Ovary (tissue), 9 donors: Measurements from ENCODE around the gene LYL1. TPM values are rescaled to one million over a fixed set of nuclear protein-coding genes. Genes with fewer than 3 reads are reported as not detected.

Source experiments
- DNase-seq, 5 donors: peaks; one replicate each; pipeline ENCODE4 v3.0.0-alpha.2; 2019 to 2020
- H3K27ac ChIP-seq, 2 donors: fragments of 200-600 bp; one replicate each; pipeline versions ENCODE4 v1.5.1 to v1.8.0; 2019 to 2022
- H3K27me3 ChIP-seq: fragments of 200-600 bp; one replicate; pipeline ENCODE4 v1.8.0; 2022
- H3K36me3 ChIP-seq: fragments of 200-600 bp; sonication (generic); one replicate; pipeline ENCODE4 v1.5.1; 2019
- H3K4me1 ChIP-seq: one replicate; pipeline ENCODE4 v1.8.1; 2013; ENCODE audit warnings: mild to moderate bottlenecking, moderate library complexity; ENCODE audit not compliant: insufficient read depth
- H3K4me3 ChIP-seq: fragments of 200-600 bp; sonication (generic); one replicate; pipeline ENCODE4 v1.5.1; 2017
- H3K9me3 ChIP-seq, 2 donors: fragments of 200-600 bp in 1 of 2; sonication (generic) in 1 of 2; one replicate each; pipeline versions ENCODE4 v1.5.1 to v1.8.1; 2013 to 2019; ENCODE audit warnings: mild to moderate bottlenecking in 1 of 2, moderate library complexity in 1 of 2
- EP300 ChIP-seq: sonication (generic); formaldehyde crosslinking; IDR thresholded peaks from one replicate; pipeline ENCODE4 v1.6.1; 2017; ENCODE audit warnings: antibody characterized with exemption
- POLR2A ChIP-seq: fragments of 450-650 bp; IDR thresholded peaks from one replicate; pipeline ENCODE4 v1.6.1; 2017; ENCODE audit warnings: antibody characterized with exemption, mild to moderate bottlenecking, moderate library complexity
- WGBS, 3 donors: extraction: QIAGEN DNeasy Blood & Tissue Kit in 1 of 3; methylation state at CpG; one replicate each; pipeline versions ENCODE4 v1.1.5 to v1.1.7; 2013 to 2017; 5-methylcytosine and 5-hydroxymethylcytosine counted together
- intact Hi-C, 4 donors: fragments of 100-400 bp; cut with DNase I; formaldehyde crosslinking; loops; one replicate each; pipeline versions ENCODE4 v1.11.0 to v1.15.1; 2022 to 2023
- polyA plus RNA-seq, 2 donors: library from polyadenylated mRNA; stranded (reverse); fragments of 200-250 nt in 1 of 2; fragments of 350-450 nt in 1 of 2; fragmentation: Illumina TruSeq in 1 of 2; extraction: RNeasy Lipid Tissue Mini Kit (QIAGEN cat#74804) in 1 of 2; gene quantifications; one replicate each; pipeline ENCODE4 v1.2.3, GENCODE V29; 2013 to 2014
- total RNA-seq, 7 donors: library from RNA; depleted of rRNA in 2 of 7; stranded (reverse); fragments of >200 nt in 2 of 7; fragmentation: NEBNext Ultra II Directional in 3 of 7; extraction: Animal tissue kit (Norgen Biotek cat#: 25700) in 3 of 7; gene quantifications; one replicate each; pipeline versions ENCODE4 v1.1.0 to v1.2.4, GENCODE V29; 2016 to 2023
- TF ChIP-seq, protein P1 (sequence below), 3 donors: fragments of 450-650 bp in 2 of 3; fragments of 200-600 bp in 1 of 3; IDR thresholded peaks; one replicate each; pipeline versions ENCODE4 v1.5.1 to v1.8.0; 2016 to 2022; ENCODE audit warnings: antibody characterized with exemption in 3 of 3, mild to moderate bottlenecking in 1 of 3
- donor health status: DM: no; HTN: no; CAD: no; lungs with moderate emphysema.
- donor health status: DM: no; HTN: no; CAD: no.
- donor health status: Bipolar disorder and iron deficiency.
- donor health status: DM: yes; HTN: yes; CAD: no.
- donor health status: DM: no; HTN: no; CAD: no.
- donor health status: DM: yes; HTN: yes; CAD: no.

Gene LYL1
- total and polyA plus RNA-seq, 9 donors: 0.90 to 7.4 (median 5.0) TPM

DNA sequence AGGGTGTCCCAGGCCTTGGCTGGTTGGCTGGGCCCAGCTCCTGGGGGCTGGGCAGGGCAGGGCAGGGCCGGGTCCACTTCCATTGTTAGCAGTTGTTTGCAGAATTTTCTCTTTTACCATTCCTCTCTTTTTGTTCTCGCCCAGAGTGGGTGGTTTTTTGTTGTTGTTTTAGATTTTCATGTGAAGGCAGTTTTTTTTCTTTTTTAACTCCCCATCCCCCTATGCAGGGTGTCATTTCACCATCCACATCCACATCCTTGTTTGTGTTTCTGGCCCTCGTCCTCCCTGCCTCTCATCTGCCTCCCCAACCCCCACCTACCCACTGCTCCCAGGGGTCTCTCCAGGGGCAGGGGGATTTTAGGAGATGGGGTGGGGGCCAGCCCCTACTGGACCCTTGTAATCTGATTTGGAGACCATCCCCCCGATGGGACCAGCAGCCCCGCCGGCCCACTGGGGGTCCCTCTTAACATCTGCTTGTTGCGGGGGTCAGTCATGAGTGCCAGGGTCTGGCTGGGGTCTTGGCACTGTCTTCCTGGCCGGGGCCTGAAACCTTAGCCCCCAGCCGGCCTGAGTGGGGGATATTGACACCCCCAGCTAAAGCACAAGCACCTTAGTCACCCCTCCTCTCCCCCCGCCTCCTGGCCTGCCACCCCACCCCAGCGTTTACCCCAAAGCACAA lies 37.1 kb upstream of the LYL1 start:
- no peak for DNase-seq

DNA sequence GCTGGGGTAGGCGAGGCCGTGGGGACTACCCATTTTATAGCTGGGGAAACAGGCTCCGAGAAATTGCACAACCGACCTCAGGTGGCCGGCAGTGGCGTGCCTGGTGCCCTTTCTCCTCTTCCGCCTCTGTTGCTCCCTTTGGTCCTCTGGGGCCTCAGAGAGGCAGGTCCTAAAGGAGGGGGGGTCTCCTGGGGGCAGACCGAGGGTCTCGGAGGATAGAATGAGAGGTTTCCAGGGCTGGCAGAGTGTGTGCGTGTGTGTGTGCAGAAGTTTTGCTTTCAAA lies 36.2 kb upstream of the LYL1 start:
- no peak for DNase-seq
- intact Hi-C loops: no loop called here
- TF ChIP-seq EP300 (no peak), POLR2A (no peak)
- TF ChIP-seq, protein P1, sequence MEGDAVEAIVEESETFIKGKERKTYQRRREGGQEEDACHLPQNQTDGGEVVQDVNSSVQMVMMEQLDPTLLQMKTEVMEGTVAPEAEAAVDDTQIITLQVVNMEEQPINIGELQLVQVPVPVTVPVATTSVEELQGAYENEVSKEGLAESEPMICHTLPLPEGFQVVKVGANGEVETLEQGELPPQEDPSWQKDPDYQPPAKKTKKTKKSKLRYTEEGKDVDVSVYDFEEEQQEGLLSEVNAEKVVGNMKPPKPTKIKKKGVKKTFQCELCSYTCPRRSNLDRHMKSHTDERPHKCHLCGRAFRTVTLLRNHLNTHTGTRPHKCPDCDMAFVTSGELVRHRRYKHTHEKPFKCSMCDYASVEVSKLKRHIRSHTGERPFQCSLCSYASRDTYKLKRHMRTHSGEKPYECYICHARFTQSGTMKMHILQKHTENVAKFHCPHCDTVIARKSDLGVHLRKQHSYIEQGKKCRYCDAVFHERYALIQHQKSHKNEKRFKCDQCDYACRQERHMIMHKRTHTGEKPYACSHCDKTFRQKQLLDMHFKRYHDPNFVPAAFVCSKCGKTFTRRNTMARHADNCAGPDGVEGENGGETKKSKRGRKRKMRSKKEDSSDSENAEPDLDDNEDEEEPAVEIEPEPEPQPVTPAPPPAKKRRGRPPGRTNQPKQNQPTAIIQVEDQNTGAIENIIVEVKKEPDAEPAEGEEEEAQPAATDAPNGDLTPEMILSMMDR (IDR thresholded peaks at IDR 0.05): no peak
- Histone ChIP-seq H3K27me3 (no peaks in the 10 kb centered on the region), H3K27ac (no peak overlapping the region), H3K36me3 (no peaks in the 10 kb centered on the region), H3K9me3 (no peaks in the 10 kb centered on the region), H3K4me1 (no peaks in the 10 kb centered on the region), H3K4me3 (no peak overlapping the region)
- WGBS, 3 donors: 79 to 84% (median 84%) methylated on average over 10 of the region's 10 CpGs

More for the DNA sequence above, 37.1 kb upstream of the LYL1 start:
- Histone ChIP-seq H3K4me1 (no peaks in the 10 kb centered on the region), H3K27ac (no peak overlapping the region), H3K36me3 (no peaks in the 10 kb centered on the region), H3K9me3 (no peaks in the 10 kb centered on the region), H3K27me3 (no peaks in the 10 kb centered on the region), H3K4me3 (no peak overlapping the region)
- 44 to 74% (median 62%) methylated on average over 4 to 11 of the region's 11 CpGs for WGBS, 3 donors
- TF ChIP-seq, protein P1 (IDR thresholded peaks at IDR 0.05): no peak
- TF ChIP-seq POLR2A (no peak), EP300 (no peak)
- intact Hi-C loops: loop anchor here in 1 of 4 donors (10.0 kb wide), 1 partner anchor 125 kb away; no protein-coding TSS in a partner anchor

DNA sequence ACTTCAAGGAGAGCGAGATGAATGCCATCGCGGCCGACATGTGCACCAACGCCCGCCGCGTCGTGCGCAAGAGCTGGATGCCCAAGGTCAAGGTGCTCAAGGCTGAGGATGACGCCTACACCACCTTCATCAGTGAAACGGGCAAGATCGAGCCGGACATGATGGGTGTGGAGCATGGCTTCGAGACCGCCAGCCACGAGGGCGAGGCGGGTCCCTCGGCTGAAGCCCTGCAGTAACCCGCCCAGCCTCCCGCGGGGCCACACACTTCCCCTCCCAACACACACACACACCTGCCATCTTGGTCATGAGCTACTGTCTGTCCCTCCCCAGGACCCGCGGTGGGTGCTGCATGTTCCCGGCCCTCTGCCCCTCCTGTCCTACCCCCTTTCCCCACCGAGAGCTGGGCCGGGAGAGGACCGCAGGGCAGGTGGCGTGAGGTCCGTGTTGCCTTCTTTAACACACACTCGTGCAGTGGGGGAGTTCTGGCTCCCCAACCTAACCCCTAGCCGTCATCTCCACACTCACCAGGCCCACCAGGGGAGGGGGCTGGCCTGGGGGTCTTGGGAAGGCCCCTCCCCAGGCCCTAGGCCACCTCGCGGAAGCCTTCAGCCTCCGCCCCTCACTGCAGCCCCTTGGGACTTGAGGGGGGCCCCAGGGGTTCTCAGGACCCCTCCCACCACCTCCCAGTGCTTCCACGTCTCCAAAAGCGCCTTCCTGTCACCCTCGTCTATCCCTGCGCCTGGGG lies 35.7 kb upstream of the LYL1 start:
- Histone ChIP-seq H3K4me1 (no peaks in the 10 kb centered on the region), H3K9me3 (no peaks in the 10 kb centered on the region), H3K27ac (no peak overlapping the region), H3K27me3 (no peaks in the 10 kb centered on the region), H3K36me3 (no peaks in the 10 kb centered on the region), H3K4me3 (no peak overlapping the region)
- WGBS, 3 donors: 81 to 88% (median 87%) methylated on average over 40 of the region's 40 CpGs
- intact Hi-C loops: no loop called here
- TF ChIP-seq, protein P1 (IDR thresholded peaks at IDR 0.05): no peak
- TF ChIP-seq EP300 (no peak), POLR2A (no peak)
- no peak for DNase-seq

- TF ChIP-seq POLR2A (no peak), EP300 (no peak)
- TF ChIP-seq, protein P1 (IDR thresholded peaks at IDR 0.05): no peak
- no peaks in the 10 kb centered on the region for H3K9me3 ChIP-seq
- 86 to 89% (median 88%) methylated on average over 21 to 28 of the region's 28 CpGs for WGBS, 3 donors
These were observed 34.7 kb upstream of the LYL1 start for GRCh38 chr19:13137290-13137794.

More at GRCh38 chr19:13137290-13137794, 34.7 kb upstream of the LYL1 start:
- H3K27ac ChIP-seq: no peak overlapping the region
- intact Hi-C loops: no loop called here
- no peak for DNase-seq
- no peaks in the 10 kb centered on the region for H3K27me3 ChIP-seq
- no peaks in the 10 kb centered on the region for H3K4me1 ChIP-seq
- H3K36me3 ChIP-seq: no peaks in the 10 kb centered on the region
- no peak overlapping the region for H3K4me3 ChIP-seq
